ENCODE measurements around the gene PLEKHD1. TPM values are rescaled to one million over a fixed set of nuclear protein-coding genes. Genes with fewer than 3 reads are reported as not detected.

PLEKHD1 gene
- total RNA-seq: under 1 TPM; 0.05 to 0.08 TPM
- polyA plus RNA-seq: under 1 TPM in 1 of 2 donors, not detected in 1; 0.06 TPM

DNA sequence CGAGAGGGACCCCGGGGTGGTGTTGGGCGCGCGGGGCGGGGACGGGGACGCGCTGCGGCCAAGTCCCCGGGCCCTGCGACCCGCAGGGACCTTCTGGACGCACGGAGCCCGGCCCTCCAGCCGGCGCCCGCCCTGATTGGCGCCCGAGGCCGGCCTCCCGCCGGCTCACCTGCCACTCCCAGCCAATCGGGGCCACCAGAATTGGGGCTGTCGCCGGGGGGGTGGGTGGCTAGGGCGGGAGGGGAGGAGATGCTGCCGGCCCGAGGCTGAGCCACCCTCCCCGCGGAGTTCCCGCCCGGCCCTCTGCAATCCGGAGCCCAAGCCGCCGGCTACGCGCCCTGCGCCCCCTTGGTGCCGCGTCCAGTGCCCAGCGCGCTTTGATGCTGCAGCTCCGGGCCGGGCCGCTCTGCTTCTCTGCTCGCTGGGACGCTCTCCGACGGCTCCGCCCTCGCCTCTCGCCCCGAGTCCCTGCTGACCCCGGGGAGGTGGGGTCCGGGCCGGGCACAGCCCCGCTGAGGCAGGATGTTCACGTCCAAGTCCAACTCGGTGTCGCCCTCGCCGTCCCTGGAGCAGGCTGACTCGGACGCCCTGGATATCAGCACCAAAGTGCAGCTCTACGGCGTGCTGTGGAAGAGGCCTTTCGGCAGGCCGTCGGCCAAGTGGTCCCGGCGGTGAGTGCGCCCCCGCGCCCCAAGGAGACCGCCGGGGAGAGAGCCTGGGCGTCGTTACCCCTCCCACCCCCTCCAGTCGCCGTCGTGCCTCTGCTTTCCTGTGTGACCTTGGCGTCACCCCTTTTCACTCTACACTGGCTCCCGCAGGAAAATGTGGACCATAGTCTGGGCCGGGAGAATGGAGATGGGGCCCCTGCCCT is at the start of gene PLEKHD1:
Gene PLEKHD1, plus strand, starts transcription at position 285 of the 871 bp plus-strand sequence. Its CDS starts 238 bp downstream, at position 523.
- H3K4me1 ChIP-seq (ENCODE audit: control insufficient read depth in 4 of 4, insufficient read depth in 4 of 4, low read length in 3 of 4): peaks cover 10 to 17% (median 15%) of the 10 kb centered on the region in 4 donors
- no peak within 1 kb of the TSS for H3K9ac ChIP-seq (ENCODE audit: low read depth in 1 of 2, low read length in 2 of 2)
- no peaks in the 10 kb centered on the region for H3K9me3 ChIP-seq (ENCODE audit: control insufficient read depth in 4 of 4, low read length in 3 of 4)
- no peak within 1 kb of the TSS for H3K27ac ChIP-seq (ENCODE audit: low read depth in 1 of 2, low read length in 2 of 2)
- 3% methylated on average over 86 of the region's 86 CpGs for WGBS
- peak within 1 kb of the TSS in 2 of 3 donors; percentile 43 for H3K4me3 ChIP-seq (ENCODE audit: low read depth in 1 of 3, low read length in 3 of 3)
- H3K27me3 ChIP-seq (ENCODE audit: control insufficient read depth in 4 of 4, insufficient read depth in 4 of 4, low read length in 3 of 4): peaks cover 0 to 7% (median 1%) of the 10 kb centered on the region in 4 donors
- TF ChIP-seq, protein P1, sequence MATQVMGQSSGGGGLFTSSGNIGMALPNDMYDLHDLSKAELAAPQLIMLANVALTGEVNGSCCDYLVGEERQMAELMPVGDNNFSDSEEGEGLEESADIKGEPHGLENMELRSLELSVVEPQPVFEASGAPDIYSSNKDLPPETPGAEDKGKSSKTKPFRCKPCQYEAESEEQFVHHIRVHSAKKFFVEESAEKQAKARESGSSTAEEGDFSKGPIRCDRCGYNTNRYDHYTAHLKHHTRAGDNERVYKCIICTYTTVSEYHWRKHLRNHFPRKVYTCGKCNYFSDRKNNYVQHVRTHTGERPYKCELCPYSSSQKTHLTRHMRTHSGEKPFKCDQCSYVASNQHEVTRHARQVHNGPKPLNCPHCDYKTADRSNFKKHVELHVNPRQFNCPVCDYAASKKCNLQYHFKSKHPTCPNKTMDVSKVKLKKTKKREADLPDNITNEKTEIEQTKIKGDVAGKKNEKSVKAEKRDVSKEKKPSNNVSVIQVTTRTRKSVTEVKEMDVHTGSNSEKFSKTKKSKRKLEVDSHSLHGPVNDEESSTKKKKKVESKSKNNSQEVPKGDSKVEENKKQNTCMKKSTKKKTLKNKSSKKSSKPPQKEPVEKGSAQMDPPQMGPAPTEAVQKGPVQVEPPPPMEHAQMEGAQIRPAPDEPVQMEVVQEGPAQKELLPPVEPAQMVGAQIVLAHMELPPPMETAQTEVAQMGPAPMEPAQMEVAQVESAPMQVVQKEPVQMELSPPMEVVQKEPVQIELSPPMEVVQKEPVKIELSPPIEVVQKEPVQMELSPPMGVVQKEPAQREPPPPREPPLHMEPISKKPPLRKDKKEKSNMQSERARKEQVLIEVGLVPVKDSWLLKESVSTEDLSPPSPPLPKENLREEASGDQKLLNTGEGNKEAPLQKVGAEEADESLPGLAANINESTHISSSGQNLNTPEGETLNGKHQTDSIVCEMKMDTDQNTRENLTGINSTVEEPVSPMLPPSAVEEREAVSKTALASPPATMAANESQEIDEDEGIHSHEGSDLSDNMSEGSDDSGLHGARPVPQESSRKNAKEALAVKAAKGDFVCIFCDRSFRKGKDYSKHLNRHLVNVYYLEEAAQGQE (IDR thresholded peaks at IDR 0.05): no peak
- no peak for TF ChIP-seq FOXA1 (IDR thresholded peaks at IDR 0.05)
- TF ChIP-seq HNF4G (IDR thresholded peaks at IDR 0.05): no peak
- no peak for TF ChIP-seq JUND (IDR thresholded peaks at IDR 0.05)
- no peak for TF ChIP-seq EGR1 (IDR thresholded peaks at IDR 0.05; ENCODE audit: low read depth in 2 of 2)
- no peak for TF ChIP-seq RXRA (IDR thresholded peaks at IDR 0.05)
- TF ChIP-seq FOXA2 (IDR thresholded peaks at IDR 0.05): no peak
- no peak for TF ChIP-seq RAD21 (IDR thresholded peaks at IDR 0.05)
- TF ChIP-seq CTCF (IDR thresholded peaks at IDR 0.05; ENCODE audit: low read depth, low read length, missing input control): no peak
- TF ChIP-seq, protein P2, sequence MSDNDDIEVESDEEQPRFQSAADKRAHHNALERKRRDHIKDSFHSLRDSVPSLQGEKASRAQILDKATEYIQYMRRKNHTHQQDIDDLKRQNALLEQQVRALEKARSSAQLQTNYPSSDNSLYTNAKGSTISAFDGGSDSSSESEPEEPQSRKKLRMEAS (IDR thresholded peaks at IDR 0.05): no peak
- no peak for TF ChIP-seq ATF3 (IDR thresholded peaks at IDR 0.05)
- no peak for TF ChIP-seq GABPA (IDR thresholded peaks at IDR 0.05 in 1 of 2, conservative IDR thresholded peaks at IDR 0.05 in 1 of 2)
- DNase-seq (ENCODE audit: low spot score): no peak
- no peaks in the 10 kb centered on the region for H3K36me3 ChIP-seq (ENCODE audit: control insufficient read depth in 4 of 4, insufficient read depth in 3 of 4, low read depth in 1 of 4, low read length in 3 of 4)

DNA sequence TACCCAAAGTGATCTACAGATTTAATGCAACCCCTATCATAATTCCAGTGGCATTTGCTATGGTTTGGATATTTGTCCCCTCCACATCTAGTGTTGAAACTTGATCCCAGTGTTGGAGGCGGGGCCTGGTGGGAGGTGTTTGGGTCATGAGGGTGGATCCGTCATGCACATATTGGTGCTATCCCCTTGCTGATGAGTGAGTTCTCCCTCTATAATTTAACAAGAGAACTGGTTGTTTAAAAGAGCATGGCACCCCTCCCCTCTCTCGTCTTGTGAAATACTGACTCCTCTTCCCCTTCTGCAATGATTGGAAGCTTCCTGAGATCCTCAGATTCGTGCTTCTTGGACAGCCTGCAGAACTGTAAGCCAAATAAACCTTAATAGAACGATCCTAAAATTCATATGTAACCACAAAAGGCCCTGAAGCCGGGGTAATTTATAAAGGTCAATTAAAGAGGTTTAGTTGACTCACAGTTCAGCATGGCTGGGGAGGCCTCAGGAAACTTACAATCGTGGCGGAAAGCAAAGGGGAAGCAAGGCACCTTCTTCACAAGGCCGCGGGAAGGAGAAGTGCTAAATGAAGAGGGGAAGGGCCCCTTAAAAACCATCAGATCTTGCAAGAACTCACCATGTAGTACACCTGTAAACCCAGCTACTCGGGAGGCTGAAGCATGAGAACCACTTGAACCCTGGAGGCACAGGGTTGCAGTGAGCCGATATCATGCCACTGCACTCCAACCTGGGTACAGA is 44.8 kb upstream of the PLEKHD1 start:
- Histone ChIP-seq H3K27ac (ENCODE audit: low read depth in 1 of 2, low read length in 2 of 2) (no peak overlapping the region), H3K4me1 (ENCODE audit: control insufficient read depth in 4 of 4, insufficient read depth in 4 of 4, low read length in 3 of 4) (no peaks in the 10 kb centered on the region), H3K9me3 (ENCODE audit: control insufficient read depth in 4 of 4, low read length in 3 of 4) (no peaks in the 10 kb centered on the region), H3K36me3 (ENCODE audit: control insufficient read depth in 4 of 4, insufficient read depth in 3 of 4, low read depth in 1 of 4, low read length in 3 of 4) (peaks cover 0 to 13% (median 6%) of the 10 kb centered on the region in 4 donors), H3K27me3 (ENCODE audit: control insufficient read depth in 4 of 4, insufficient read depth in 4 of 4, low read length in 3 of 4) (no peaks in the 10 kb centered on the region), H3K4me3 (ENCODE audit: low read depth in 1 of 3, low read length in 3 of 3) (no peak overlapping the region), H3K9ac (ENCODE audit: low read depth in 1 of 2, low read length in 2 of 2) (no peak overlapping the region)
- 89% methylated on average over 12 of the region's 12 CpGs for WGBS
- TF ChIP-seq HNF4G (IDR thresholded peaks at IDR 0.05): no peak
- TF ChIP-seq GABPA (IDR thresholded peaks at IDR 0.05 in 1 of 2, conservative IDR thresholded peaks at IDR 0.05 in 1 of 2): no peak
- TF ChIP-seq EGR1 (IDR thresholded peaks at IDR 0.05; ENCODE audit: low read depth in 2 of 2): no peak
- TF ChIP-seq RAD21 (IDR thresholded peaks at IDR 0.05): no peak
- no peak for TF ChIP-seq NR2F2 (IDR thresholded peaks at IDR 0.05)
- no peak for TF ChIP-seq FOXA2 (IDR thresholded peaks at IDR 0.05)
- TF ChIP-seq YY1 (IDR thresholded peaks at IDR 0.05): no peak
- TF ChIP-seq FOXA1 (IDR thresholded peaks at IDR 0.05): no peak
- no peak for TF ChIP-seq SP1 (IDR thresholded peaks at IDR 0.05)
- TF ChIP-seq, protein P2 (IDR thresholded peaks at IDR 0.05): no peak
- no peak for DNase-seq (ENCODE audit: low spot score)

Measured in liver (tissue), 9 donors.